Uterus (tissue), 2 donors: Measurements from ENCODE around the gene ADGRD1.

Experiments
- POLR2A ChIP-seq, 2 donors: fragments of 450-650 bp; IDR thresholded peaks; one replicate each; pipeline ENCODE4 v1.6.1; 2016; ENCODE audit warnings: antibody characterized with exemption in 2 of 2, mild to moderate bottlenecking in 1 of 2, moderate library complexity in 1 of 2
- TF ChIP-seq, protein P1 (sequence below), 4 experiments: fragments of 200-600 bp in 2 of 4; fragments of 450-650 bp in 2 of 4; sonication (generic) in 2 of 4; IDR thresholded peaks; one replicate each; pipeline ENCODE4 v1.5.1; 2016 to 2019; ENCODE audit warnings: antibody characterized with exemption in 4 of 4, mild to moderate bottlenecking in 2 of 4, moderate library complexity in 1 of 4

GRCh38 chr12:131115766-131116467 lies 162.2 kb downstream of the ADGRD1 start:
- TF ChIP-seq, protein P1, sequence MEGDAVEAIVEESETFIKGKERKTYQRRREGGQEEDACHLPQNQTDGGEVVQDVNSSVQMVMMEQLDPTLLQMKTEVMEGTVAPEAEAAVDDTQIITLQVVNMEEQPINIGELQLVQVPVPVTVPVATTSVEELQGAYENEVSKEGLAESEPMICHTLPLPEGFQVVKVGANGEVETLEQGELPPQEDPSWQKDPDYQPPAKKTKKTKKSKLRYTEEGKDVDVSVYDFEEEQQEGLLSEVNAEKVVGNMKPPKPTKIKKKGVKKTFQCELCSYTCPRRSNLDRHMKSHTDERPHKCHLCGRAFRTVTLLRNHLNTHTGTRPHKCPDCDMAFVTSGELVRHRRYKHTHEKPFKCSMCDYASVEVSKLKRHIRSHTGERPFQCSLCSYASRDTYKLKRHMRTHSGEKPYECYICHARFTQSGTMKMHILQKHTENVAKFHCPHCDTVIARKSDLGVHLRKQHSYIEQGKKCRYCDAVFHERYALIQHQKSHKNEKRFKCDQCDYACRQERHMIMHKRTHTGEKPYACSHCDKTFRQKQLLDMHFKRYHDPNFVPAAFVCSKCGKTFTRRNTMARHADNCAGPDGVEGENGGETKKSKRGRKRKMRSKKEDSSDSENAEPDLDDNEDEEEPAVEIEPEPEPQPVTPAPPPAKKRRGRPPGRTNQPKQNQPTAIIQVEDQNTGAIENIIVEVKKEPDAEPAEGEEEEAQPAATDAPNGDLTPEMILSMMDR (IDR thresholded peaks at IDR 0.05) = no peak
- no peak for TF ChIP-seq POLR2A (IDR thresholded peaks at IDR 0.05)
